Mesendoderm (in vitro differentiated cells): Measurements from ENCODE around the gene FRAS1.

ENCODE experiments used
- DNase-seq: peaks from one replicate; pipeline ENCODE4 v3.0.0; 2013
- H2AK5ac ChIP-seq: 2 replicates; pipeline ENCODE4 v1.6.1; 2013; ENCODE audit warnings: low read length, inconsistent platforms
- H2BK120ac ChIP-seq: 2 replicates; pipeline ENCODE4 v1.6.1; 2013; ENCODE audit warnings: low read depth, mild to moderate bottlenecking, low read length, moderate library complexity, mixed read lengths
- H2BK15ac ChIP-seq: replicated peaks from 2 replicates; pipeline ENCODE4 v1.6.1; 2013; ENCODE audit warnings: low read depth, mild to moderate bottlenecking, moderate library complexity
- H2BK5ac ChIP-seq: 2 replicates; pipeline ENCODE4 v1.6.1; 2013; ENCODE audit warnings: low read length, inconsistent platforms
- H3K18ac ChIP-seq: 2 replicates; pipeline ENCODE4 v1.6.1; 2013; ENCODE audit warnings: mild to moderate bottlenecking, low read length, mixed read lengths
- H3K23ac ChIP-seq: one replicate; pipeline ENCODE4 v1.6.1; 2013; ENCODE audit warnings: low read length
- H3K27ac ChIP-seq: 2 replicates; pipeline ENCODE4 v1.5.1; 2013; ENCODE audit warnings: low read depth, mild to moderate bottlenecking, inconsistent platforms, low read length, moderate library complexity
- H3K27me3 ChIP-seq: 2 replicates; pipeline ENCODE4 v1.6.1; 2013; ENCODE audit warnings: low read length, control low read depth, mild to moderate bottlenecking, inconsistent platforms; ENCODE audit not compliant: insufficient read depth, poor library complexity
- H3K36me3 ChIP-seq: 2 replicates; pipeline ENCODE4 v1.6.1; 2013; ENCODE audit warnings: low read length, inconsistent platforms; ENCODE audit not compliant: control insufficient read depth, insufficient read depth
- H3K4ac ChIP-seq: one replicate; pipeline ENCODE4 v1.6.1; 2013; ENCODE audit warnings: low read depth, mild to moderate bottlenecking, low read length, moderate library complexity
- H3K4me1 ChIP-seq: 2 replicates; pipeline ENCODE4 v1.6.1; 2013; ENCODE audit warnings: low read depth, low read length, inconsistent platforms; ENCODE audit not compliant: control insufficient read depth
- H3K4me2 ChIP-seq: 2 replicates; pipeline ENCODE4 v1.6.1; 2013; ENCODE audit warnings: low read length
- H3K4me3 ChIP-seq: 2 replicates; pipeline ENCODE4 v1.5.1; 2013; ENCODE audit warnings: mild to moderate bottlenecking, low read length
- H3K56ac ChIP-seq: one replicate; pipeline ENCODE4 v1.6.1; 2013; ENCODE audit warnings: low read length
- H3K79me1 ChIP-seq: 2 replicates; pipeline ENCODE4 v1.6.1; 2013; ENCODE audit warnings: low read length, inconsistent platforms
- H3K79me2 ChIP-seq: 2 replicates; pipeline ENCODE4 v1.6.1; 2013; ENCODE audit warnings: mild to moderate bottlenecking, low read length; ENCODE audit not compliant: control insufficient read depth, insufficient read depth
- H3K9ac ChIP-seq: 2 replicates; pipeline ENCODE4 v1.6.1; 2013; ENCODE audit warnings: low read length, inconsistent platforms
- H4K5ac ChIP-seq: one replicate; pipeline ENCODE4 v1.6.1; 2013; ENCODE audit warnings: low read length
- H4K8ac ChIP-seq: one replicate; pipeline ENCODE4 v1.6.1; 2013; ENCODE audit warnings: low read depth, mild to moderate bottlenecking, control low read depth, low read length, moderate library complexity
- WGBS: extraction: QIAGEN DNeasy Blood & Tissue Kit; methylation state at CpG from one replicate; pipeline ENCODE4 v1.1.7; 2013; ENCODE audit warnings: low lambda C conversion rate, missing lambda C conversion rate; ENCODE audit not compliant: insufficient coverage; ENCODE audit errors: extremely low coverage; 5-methylcytosine and 5-hydroxymethylcytosine counted together

Gene FRAS1

GRCh38 chr4:78510681-78511080, 453.6 kb downstream of the FRAS1 start:
- Histone ChIP-seq H2BK5ac (no peak overlapping the region), H3K23ac (no peak overlapping the region), H2BK15ac (no peak overlapping the region), H3K79me1 (no peaks in the 10 kb centered on the region), H3K27me3 (no peaks in the 10 kb centered on the region), H3K79me2 (no peaks in the 10 kb centered on the region), H3K4ac (no peak overlapping the region), H4K5ac (no peak overlapping the region), H3K4me1 (no peaks in the 10 kb centered on the region), H3K4me3 (no peak overlapping the region), H3K56ac (no peak overlapping the region), H3K27ac (no peak overlapping the region), H2AK5ac (no peak overlapping the region), H3K18ac (no peak overlapping the region), H4K8ac (no peak overlapping the region), H3K36me3 (peaks cover 3% of the 10 kb centered on the region), H3K9ac (no peak overlapping the region), H3K4me2 (no peak overlapping the region), H2BK120ac (no peak overlapping the region)
- WGBS = no CpG with 5 or more reads among the region's 1 CpG
- no peak for DNase-seq

DNA sequence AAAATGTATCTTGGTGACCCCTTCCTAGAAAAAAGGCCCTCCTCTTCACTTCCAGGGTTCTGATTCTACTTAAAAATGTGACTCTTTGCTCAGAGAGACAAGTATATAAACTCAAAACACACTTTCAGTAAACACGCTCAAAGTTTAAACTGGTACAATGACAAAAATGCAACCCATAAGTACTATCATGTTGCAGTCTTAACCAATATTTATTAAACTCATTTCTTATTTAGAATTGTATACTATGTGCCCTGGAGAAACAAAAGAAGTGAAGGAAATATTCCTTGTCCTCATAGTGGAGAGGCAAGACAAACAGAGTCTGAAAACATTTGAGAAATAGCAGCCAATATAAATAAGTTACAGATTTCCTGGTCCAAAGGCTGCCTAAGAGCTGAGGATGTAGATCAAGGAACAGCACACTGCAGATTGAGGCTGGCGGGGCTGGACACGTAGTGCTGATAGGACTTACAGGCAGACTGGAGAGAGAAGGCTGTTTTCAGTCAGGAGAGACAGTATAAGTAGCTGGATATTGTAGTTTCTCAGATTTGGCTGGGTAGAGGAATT, 455.3 kb downstream of the FRAS1 start:
- no peak overlapping the region for H3K4ac ChIP-seq
- no peak overlapping the region for H3K9ac ChIP-seq
- H2AK5ac ChIP-seq = no peak overlapping the region
- no CpG with 5 or more reads among the region's 3 CpGs for WGBS
- H2BK5ac ChIP-seq = no peak overlapping the region
- H3K18ac ChIP-seq = no peak overlapping the region
- no peak overlapping the region for H3K4me2 ChIP-seq
- peaks cover 2% of the 10 kb centered on the region for H3K36me3 ChIP-seq
- H3K23ac ChIP-seq = no peak overlapping the region
- H4K8ac ChIP-seq = no peak overlapping the region
- no peaks in the 10 kb centered on the region for H3K27me3 ChIP-seq
- no peak overlapping the region for H4K5ac ChIP-seq
- H3K4me3 ChIP-seq = no peak overlapping the region
- H3K56ac ChIP-seq = no peak overlapping the region
- no peaks in the 10 kb centered on the region for H3K79me1 ChIP-seq
- DNase-seq = no peak
- H3K79me2 ChIP-seq = no peaks in the 10 kb centered on the region
- H2BK120ac ChIP-seq = no peak overlapping the region
- H2BK15ac ChIP-seq = no peak overlapping the region
- H3K4me1 ChIP-seq = no peaks in the 10 kb centered on the region
- no peak overlapping the region for H3K27ac ChIP-seq

GRCh38 chr4:78513411-78513975, 456.4 kb downstream of the FRAS1 start:
- Histone ChIP-seq H2BK15ac (no peak overlapping the region), H3K27me3 (no peaks in the 10 kb centered on the region), H3K27ac (no peak overlapping the region), H3K9ac (no peak overlapping the region), H3K18ac (no peak overlapping the region), H3K79me2 (no peaks in the 10 kb centered on the region), H2BK120ac (no peak overlapping the region), H3K36me3 (peaks cover 2% of the 10 kb centered on the region), H3K56ac (no peak overlapping the region), H3K4ac (no peak overlapping the region), H3K4me3 (no peak overlapping the region), H4K8ac (no peak overlapping the region), H2BK5ac (no peak overlapping the region), H3K4me1 (no peaks in the 10 kb centered on the region), H3K4me2 (no peak overlapping the region), H3K23ac (no peak overlapping the region), H4K5ac (no peak overlapping the region), H2AK5ac (no peak overlapping the region), H3K79me1 (no peaks in the 10 kb centered on the region)
- WGBS = no CpG with 5 or more reads among the region's 3 CpGs
- no peak for DNase-seq

DNA sequence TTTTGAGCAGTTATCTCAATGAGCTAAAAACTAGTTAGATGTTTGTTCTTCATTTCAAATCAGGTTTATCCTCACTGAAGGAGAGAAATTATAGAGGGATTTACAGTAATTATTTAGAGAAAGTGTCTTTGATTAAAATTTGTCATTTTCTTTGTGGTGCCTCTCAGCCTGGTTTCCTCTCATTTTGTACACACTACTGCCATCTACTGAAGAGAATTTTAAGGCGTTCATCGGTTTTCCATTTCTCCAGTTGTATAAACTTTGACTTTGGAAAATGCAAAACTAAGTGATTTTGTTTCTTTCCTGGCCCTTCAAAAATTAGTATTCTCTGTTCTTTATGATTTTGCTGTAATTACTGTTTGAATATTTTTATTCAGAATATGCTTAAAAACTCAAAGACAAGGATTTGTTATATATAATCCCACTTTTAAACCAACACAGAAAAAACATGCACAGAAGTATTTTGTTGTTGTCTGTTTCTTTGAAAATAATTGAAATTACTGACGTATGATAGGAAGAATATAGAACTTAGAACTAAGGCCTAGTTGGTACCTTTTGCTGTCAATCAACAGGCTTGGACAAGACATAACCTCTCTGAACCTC, 460.0 kb downstream of the FRAS1 start:
- H3K23ac ChIP-seq = no peak overlapping the region
- no peaks in the 10 kb centered on the region for H3K79me1 ChIP-seq
- H2BK120ac ChIP-seq = no peak overlapping the region
- H2BK15ac ChIP-seq = no peak overlapping the region
- H4K5ac ChIP-seq = no peak overlapping the region
- no peaks in the 10 kb centered on the region for H3K79me2 ChIP-seq
- H3K36me3 ChIP-seq = no peaks in the 10 kb centered on the region
- no peak overlapping the region for H3K4me2 ChIP-seq
- H3K4me1 ChIP-seq = no peaks in the 10 kb centered on the region
- H4K8ac ChIP-seq = no peak overlapping the region
- no peak overlapping the region for H2BK5ac ChIP-seq
- no peaks in the 10 kb centered on the region for H3K27me3 ChIP-seq
- H3K18ac ChIP-seq = no peak overlapping the region
- peak; percentile 34 for DNase-seq
- no peak overlapping the region for H3K4me3 ChIP-seq
- H3K56ac ChIP-seq = no peak overlapping the region
- no peak overlapping the region for H2AK5ac ChIP-seq
- H3K9ac ChIP-seq = no peak overlapping the region
- no peak overlapping the region for H3K4ac ChIP-seq
- WGBS = no CpG with 5 or more reads among the region's 3 CpGs
- no peak overlapping the region for H3K27ac ChIP-seq

DNA sequence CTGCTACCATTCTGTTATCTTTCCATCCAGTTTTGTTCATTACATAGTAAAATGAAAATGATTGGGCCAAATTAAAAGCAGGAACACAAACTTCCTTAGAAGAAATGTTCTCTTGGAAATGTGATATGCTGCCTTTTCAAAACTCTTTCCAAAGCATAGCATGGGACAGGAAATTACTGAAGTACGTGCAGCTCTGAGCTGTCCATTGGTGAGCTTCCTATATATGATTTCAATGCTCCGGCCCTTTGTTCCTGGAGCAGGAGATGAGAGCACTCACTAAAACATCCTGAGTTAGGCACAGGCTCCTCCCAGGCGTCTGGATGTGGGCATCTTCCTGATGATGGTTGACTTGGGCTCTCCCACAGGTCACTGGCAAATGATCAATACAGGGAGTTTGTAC, 461.4 kb downstream of the FRAS1 start:
- Histone ChIP-seq H3K4me3 (no peak overlapping the region), H3K9ac (no peak overlapping the region), H2BK5ac (no peak overlapping the region), H3K27me3 (no peaks in the 10 kb centered on the region), H3K23ac (no peak overlapping the region), H3K36me3 (no peaks in the 10 kb centered on the region), H4K5ac (no peak overlapping the region), H3K79me1 (no peaks in the 10 kb centered on the region), H2BK120ac (no peak overlapping the region), H3K4me2 (no peak overlapping the region), H2BK15ac (no peak overlapping the region), H3K4ac (no peak overlapping the region), H3K18ac (no peak overlapping the region), H4K8ac (no peak overlapping the region), H3K79me2 (no peaks in the 10 kb centered on the region), H2AK5ac (no peak overlapping the region), H3K56ac (no peak overlapping the region), H3K27ac (no peak overlapping the region), H3K4me1 (no peaks in the 10 kb centered on the region)
- DNase-seq = no peak
- no CpG with 5 or more reads among the region's 3 CpGs for WGBS

GRCh38 chr4:78519962-78520361, 462.8 kb downstream of the FRAS1 start:
- no peak overlapping the region for H4K5ac ChIP-seq
- no peak overlapping the region for H2BK15ac ChIP-seq
- no peak overlapping the region for H3K9ac ChIP-seq
- H3K4me3 ChIP-seq = no peak overlapping the region
- H2BK120ac ChIP-seq = no peak overlapping the region
- no peaks in the 10 kb centered on the region for H3K27me3 ChIP-seq
- no peaks in the 10 kb centered on the region for H3K79me1 ChIP-seq
- H3K4me2 ChIP-seq = no peak overlapping the region
- H3K36me3 ChIP-seq = peaks cover 2% of the 10 kb centered on the region
- H4K8ac ChIP-seq = no peak overlapping the region
- H3K27ac ChIP-seq = no peak overlapping the region
- no peak overlapping the region for H3K23ac ChIP-seq
- DNase-seq = no peak
- no peak overlapping the region for H2BK5ac ChIP-seq
- H3K4ac ChIP-seq = no peak overlapping the region
- 100% methylated on average over 2 of the region's 3 CpGs for WGBS
- no peaks in the 10 kb centered on the region for H3K79me2 ChIP-seq
- no peak overlapping the region for H3K18ac ChIP-seq
- no peak overlapping the region for H2AK5ac ChIP-seq
- H3K56ac ChIP-seq = no peak overlapping the region
- H3K4me1 ChIP-seq = no peaks in the 10 kb centered on the region
